HFFc6 (cell line): ENCODE results near the gene AP5B1. TPM values are rescaled to one million over a fixed set of nuclear protein-coding genes. Genes with fewer than 3 reads are reported as not detected.

Experiments used
- DNase-seq: peaks from one replicate; pipeline ENCODE4 v3.0.0-alpha.2; 2018
- H3K27ac Mint-ChIP-seq: 2 replicates; pipeline ENCODE4 v1.8.0; 2020; ENCODE audit warnings: mild to moderate bottlenecking, mixed read lengths
- H3K27me3 Mint-ChIP-seq: 2 replicates; pipeline ENCODE4 v1.8.0; 2021; ENCODE audit warnings: mild to moderate bottlenecking, moderate library complexity, mixed read lengths; ENCODE audit not compliant: insufficient read depth
- H3K36me3 Mint-ChIP-seq: 2 replicates; pipeline ENCODE4 v1.8.0; 2021; ENCODE audit warnings: low read depth, mixed read lengths
- H3K4me1 Mint-ChIP-seq: 2 replicates; pipeline ENCODE4 v1.8.0; 2020; ENCODE audit warnings: low read depth, mixed read lengths
- H3K4me3 Mint-ChIP-seq: 2 replicates; pipeline ENCODE4 v1.8.0; 2020; ENCODE audit warnings: mild to moderate bottlenecking, moderate library complexity, mixed read lengths
- H3K9me3 Mint-ChIP-seq: 2 replicates; pipeline ENCODE4 v1.8.0; 2020; ENCODE audit warnings: mild to moderate bottlenecking, mixed read lengths
- total RNA-seq, 6 experiments: library from RNA; stranded (reverse); fragmentation: NEBNext Ultra II Directional; extraction: Animal tissue kit (Norgen Biotek cat#: 25700); gene quantifications; 2 replicates in 1 of 6; 3 replicates in 5 of 6; pipeline ENCODE4 v1.2.3, GENCODE V29; 2021
- TF ChIP-seq, protein P1 (sequence below): fragments of 200-600 bp; sonication (generic); IDR thresholded peaks from 2 replicates; pipeline ENCODE4 v1.5.0; 2021; ENCODE audit warnings: antibody characterized with exemption, mild to moderate bottlenecking

Gene AP5B1
- total RNA-seq, 6 experiments from 2014 or later, result 8.7 to 11.1 (median 9.5) TPM

GRCh38 chr11:65789230-65790103 is 8.7 kb upstream of the AP5B1 start:
- Mint-ChIP-seq H3K36me3 (no peaks in the 10 kb centered on the region), H3K27ac (no peak overlapping the region), H3K27me3 (peaks cover 32% of the 10 kb centered on the region), H3K4me1 (peaks cover 17% of the 10 kb centered on the region; the same call in 1 of the 2 replicates), H3K4me3 (no peak overlapping the region), H3K9me3 (no peaks in the 10 kb centered on the region)
- TF ChIP-seq, protein P1, sequence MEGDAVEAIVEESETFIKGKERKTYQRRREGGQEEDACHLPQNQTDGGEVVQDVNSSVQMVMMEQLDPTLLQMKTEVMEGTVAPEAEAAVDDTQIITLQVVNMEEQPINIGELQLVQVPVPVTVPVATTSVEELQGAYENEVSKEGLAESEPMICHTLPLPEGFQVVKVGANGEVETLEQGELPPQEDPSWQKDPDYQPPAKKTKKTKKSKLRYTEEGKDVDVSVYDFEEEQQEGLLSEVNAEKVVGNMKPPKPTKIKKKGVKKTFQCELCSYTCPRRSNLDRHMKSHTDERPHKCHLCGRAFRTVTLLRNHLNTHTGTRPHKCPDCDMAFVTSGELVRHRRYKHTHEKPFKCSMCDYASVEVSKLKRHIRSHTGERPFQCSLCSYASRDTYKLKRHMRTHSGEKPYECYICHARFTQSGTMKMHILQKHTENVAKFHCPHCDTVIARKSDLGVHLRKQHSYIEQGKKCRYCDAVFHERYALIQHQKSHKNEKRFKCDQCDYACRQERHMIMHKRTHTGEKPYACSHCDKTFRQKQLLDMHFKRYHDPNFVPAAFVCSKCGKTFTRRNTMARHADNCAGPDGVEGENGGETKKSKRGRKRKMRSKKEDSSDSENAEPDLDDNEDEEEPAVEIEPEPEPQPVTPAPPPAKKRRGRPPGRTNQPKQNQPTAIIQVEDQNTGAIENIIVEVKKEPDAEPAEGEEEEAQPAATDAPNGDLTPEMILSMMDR, result no peak
- no peak for DNase-seq

- Mint-ChIP-seq H3K4me3 (no peak overlapping the region), H3K36me3 (no peaks in the 10 kb centered on the region), H3K4me1 (peaks cover 17% of the 10 kb centered on the region; the same call in 1 of the 2 replicates), H3K27me3 (peaks cover 34% of the 10 kb centered on the region), H3K27ac (no peak overlapping the region), H3K9me3 (no peaks in the 10 kb centered on the region)
- TF ChIP-seq, protein P1, result no peak
- DNase-seq, result no peak
Measured at GRCh38 chr11:65788821-65789220, 8.0 kb upstream of the AP5B1 start.

GRCh38 chr11:65787649-65788622 is 7.2 kb upstream of the AP5B1 start:
- Mint-ChIP-seq H3K9me3 (no peaks in the 10 kb centered on the region), H3K27me3 (peaks cover 34% of the 10 kb centered on the region), H3K27ac (no peak overlapping the region), H3K36me3 (no peaks in the 10 kb centered on the region), H3K4me3 (no peak overlapping the region), H3K4me1 (peaks cover 17% of the 10 kb centered on the region; the same call in 1 of the 2 replicates)
- DNase-seq, result no peak
- TF ChIP-seq, protein P1, result no peak

DNA sequence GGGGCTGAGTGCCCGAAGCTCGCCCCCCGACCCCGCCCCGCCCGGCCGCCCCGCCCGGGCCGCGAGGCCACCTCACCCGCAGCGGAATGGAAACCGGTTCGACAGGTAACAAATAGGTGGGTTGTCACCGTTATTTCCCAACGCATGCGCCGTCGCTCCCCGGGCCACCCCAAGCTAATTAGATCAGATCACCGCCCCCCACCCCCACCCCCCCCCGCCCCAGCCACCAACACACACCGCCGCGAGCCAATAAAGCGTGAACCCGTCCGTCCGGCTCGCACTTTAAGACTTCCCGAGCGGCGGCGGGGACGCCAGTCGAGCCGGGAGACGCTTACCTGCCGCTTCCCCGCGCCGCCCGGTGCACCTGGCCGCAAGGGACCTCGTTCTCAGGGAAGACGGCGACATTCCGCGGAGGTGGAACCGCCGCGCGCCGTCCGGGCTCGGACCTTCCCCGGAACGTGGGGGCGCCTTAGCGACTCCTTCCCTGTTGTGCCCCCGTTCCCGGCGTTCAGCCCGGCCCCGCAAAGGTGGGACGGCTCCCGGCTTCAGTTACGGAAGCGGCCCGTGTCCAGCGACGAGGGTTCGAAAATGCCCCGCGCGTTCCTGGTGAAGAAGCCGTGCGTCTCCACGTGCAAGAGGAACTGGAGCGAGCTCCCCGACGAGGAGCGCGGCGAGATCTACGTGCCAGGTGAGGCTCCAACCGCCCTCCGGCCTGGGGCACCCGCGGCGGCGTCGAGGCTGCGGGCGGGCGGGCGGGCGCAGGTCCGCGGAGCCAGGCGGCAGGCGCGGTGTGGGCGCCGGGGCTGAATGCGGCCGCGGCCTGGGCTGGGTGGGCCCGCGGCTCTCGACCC is 6.2 kb upstream of the AP5B1 start, which contains the start of gene OVOL1:
OVOL1 (plus strand) TSS at position 278 of the 851 bp plus-strand sequence; CDS start at position 589, 311 bp downstream.
- TF ChIP-seq, protein P1, result no peak
- H3K4me3 Mint-ChIP-seq, result no peak within 1 kb of the TSS
- H3K9me3 Mint-ChIP-seq, result no peaks in the 10 kb centered on the region
- peaks cover 8% of the 10 kb centered on the region; the same call in 1 of the 2 replicates for H3K4me1 Mint-ChIP-seq
- H3K27ac Mint-ChIP-seq, result no peak within 1 kb of the TSS
- peaks cover 34% of the 10 kb centered on the region for H3K27me3 Mint-ChIP-seq
- H3K36me3 Mint-ChIP-seq, result no peaks in the 10 kb centered on the region
- DNase-seq, result no peak
